Esophagus squamous epithelium (tissue), 4 donors: ENCODE measurements around the gene SMYD3.

Experiments used
- POLR2A ChIP-seq, 4 donors: fragments of 450-650 bp; IDR thresholded peaks; one replicate each; pipeline ENCODE4 v1.6.1; 2017; ENCODE audit warnings: antibody characterized with exemption in 4 of 4, mild to moderate bottlenecking in 4 of 4, moderate library complexity in 3 of 4
- TF ChIP-seq, protein P1 (sequence below), 6 experiments: fragments of 450-650 bp in 4 of 6; fragments of 200-600 bp in 2 of 6; sonication (generic) in 2 of 6; IDR thresholded peaks; one replicate each; pipeline ENCODE4 v1.5.1; 2016 to 2019; ENCODE audit warnings: antibody characterized with exemption in 6 of 6, mild to moderate bottlenecking in 4 of 6, moderate library complexity in 4 of 6

DNA sequence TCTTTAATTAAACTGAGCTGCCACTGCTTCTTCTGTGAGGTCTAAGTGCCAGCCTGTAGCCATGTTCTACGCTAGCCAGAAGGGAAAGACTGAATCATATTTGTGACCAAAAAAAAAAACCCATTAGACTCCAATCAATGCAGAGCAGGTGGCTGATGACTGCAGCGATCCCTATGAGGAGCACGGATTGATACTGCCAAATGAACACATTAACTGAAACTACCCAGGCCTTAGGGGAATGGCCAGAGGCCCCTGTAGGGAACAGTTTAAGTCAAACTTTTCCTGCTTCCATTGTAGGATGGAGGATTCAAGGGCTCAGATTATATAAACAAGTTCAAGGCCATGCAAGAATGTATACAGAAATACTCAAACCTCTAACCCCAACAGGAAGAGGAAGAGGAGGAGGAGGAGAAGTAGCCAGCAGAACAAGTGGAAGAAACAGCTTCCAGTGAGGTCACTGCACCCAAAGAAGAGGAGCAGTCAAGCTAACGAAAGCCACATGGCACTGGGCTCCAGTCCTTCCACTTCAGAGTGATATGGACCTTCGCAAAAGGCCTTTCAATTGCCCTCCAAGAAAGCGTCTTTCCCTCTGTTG lies 328.3 kb downstream of the SMYD3 start:
- TF ChIP-seq, protein P1, sequence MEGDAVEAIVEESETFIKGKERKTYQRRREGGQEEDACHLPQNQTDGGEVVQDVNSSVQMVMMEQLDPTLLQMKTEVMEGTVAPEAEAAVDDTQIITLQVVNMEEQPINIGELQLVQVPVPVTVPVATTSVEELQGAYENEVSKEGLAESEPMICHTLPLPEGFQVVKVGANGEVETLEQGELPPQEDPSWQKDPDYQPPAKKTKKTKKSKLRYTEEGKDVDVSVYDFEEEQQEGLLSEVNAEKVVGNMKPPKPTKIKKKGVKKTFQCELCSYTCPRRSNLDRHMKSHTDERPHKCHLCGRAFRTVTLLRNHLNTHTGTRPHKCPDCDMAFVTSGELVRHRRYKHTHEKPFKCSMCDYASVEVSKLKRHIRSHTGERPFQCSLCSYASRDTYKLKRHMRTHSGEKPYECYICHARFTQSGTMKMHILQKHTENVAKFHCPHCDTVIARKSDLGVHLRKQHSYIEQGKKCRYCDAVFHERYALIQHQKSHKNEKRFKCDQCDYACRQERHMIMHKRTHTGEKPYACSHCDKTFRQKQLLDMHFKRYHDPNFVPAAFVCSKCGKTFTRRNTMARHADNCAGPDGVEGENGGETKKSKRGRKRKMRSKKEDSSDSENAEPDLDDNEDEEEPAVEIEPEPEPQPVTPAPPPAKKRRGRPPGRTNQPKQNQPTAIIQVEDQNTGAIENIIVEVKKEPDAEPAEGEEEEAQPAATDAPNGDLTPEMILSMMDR (IDR thresholded peaks at IDR 0.05): no peak
- TF ChIP-seq POLR2A (IDR thresholded peaks at IDR 0.05): no peak
